ENCODE data around the gene SFMBT1.
A peak's percentile ranks its signal among the peaks of the same experiment; 100 is the strongest.

SFMBT1 gene

GRCh38 chr3:52925405-52926313, 120.2 kb downstream of the SFMBT1 start:
- no peak for DNase-seq (ENCODE audit: low read depth in 4 of 4, low spot score in 1 of 4)

GRCh38 chr3:52923963-52924362, 121.9 kb downstream of the SFMBT1 start:
- DNase-seq (ENCODE audit: low read depth in 4 of 4, low spot score in 1 of 4), result no peak

GRCh38 chr3:52920841-52921240, 125.0 kb downstream of the SFMBT1 start:
- DNase-seq (ENCODE audit: low read depth in 4 of 4, low spot score in 1 of 4), result no peak

GRCh38 chr3:52917044-52917443, 128.8 kb downstream of the SFMBT1 start:
- no peak for DNase-seq (ENCODE audit: low read depth in 4 of 4, low spot score in 1 of 4)

GRCh38 chr3:52915294-52915693, 130.6 kb downstream of the SFMBT1 start:
- DNase-seq (ENCODE audit: low read depth in 4 of 4, low spot score in 1 of 4), result no peak

- DNase-seq (ENCODE audit: low read depth in 4 of 4, low spot score in 1 of 4), result no peak
Measured at GRCh38 chr3:52912885-52913731, 132.8 kb downstream of the SFMBT1 start.

- DNase-seq (ENCODE audit: low read depth in 4 of 4, low spot score in 1 of 4), result no peak
Measured at GRCh38 chr3:52910823-52911222, 135.1 kb downstream of the SFMBT1 start.

- no peak for DNase-seq (ENCODE audit: low read depth in 4 of 4, low spot score in 1 of 4)
Measured at GRCh38 chr3:52907497-52907896, 138.4 kb downstream of the SFMBT1 start.

GRCh38 chr3:52904552-52904951, 141.3 kb downstream of the SFMBT1 start:
- DNase-seq (ENCODE audit: low read depth in 4 of 4, low spot score in 1 of 4), result no peak

GRCh38 chr3:52904000-52904399, 141.9 kb downstream of the SFMBT1 start:
- DNase-seq (ENCODE audit: low read depth in 4 of 4, low spot score in 1 of 4), result no peak

GRCh38 chr3:52897130-52898122, 148.4 kb downstream of the SFMBT1 start, which contains the start of gene STIMATE:
Gene STIMATE, minus strand, starts transcription at chr3:52897548. Its CDS starts 98 bp downstream, at chr3:52897450.
- peak; percentile 50 to 84 (median 70) for DNase-seq (ENCODE audit: low read depth in 4 of 4, low spot score in 1 of 4)

- DNase-seq (ENCODE audit: low read depth in 4 of 4, low spot score in 1 of 4), result no peak
Measured at GRCh38 chr3:52896613-52897012, 149.3 kb downstream of the SFMBT1 start.

GRCh38 chr3:52896151-52896550, 149.7 kb downstream of the SFMBT1 start:
- no peak for DNase-seq (ENCODE audit: low read depth in 4 of 4, low spot score in 1 of 4)

- DNase-seq (ENCODE audit: low read depth in 4 of 4, low spot score in 1 of 4), result peak in 1 of 4 experiments; percentile 34
Measured at GRCh38 chr3:52895418-52895817, 150.5 kb downstream of the SFMBT1 start.

- DNase-seq (ENCODE audit: low read depth in 4 of 4, low spot score in 1 of 4), result no peak
Measured at GRCh38 chr3:52894756-52895155, 151.1 kb downstream of the SFMBT1 start.

- no peak for DNase-seq (ENCODE audit: low read depth in 4 of 4, low spot score in 1 of 4)
Measured at GRCh38 chr3:52893723-52894122, 152.2 kb downstream of the SFMBT1 start.

- DNase-seq (ENCODE audit: low read depth in 4 of 4, low spot score in 1 of 4), result no peak
Measured at GRCh38 chr3:52892625-52893311, 153.1 kb downstream of the SFMBT1 start.

- DNase-seq (ENCODE audit: low read depth in 4 of 4, low spot score in 1 of 4), result no peak
Measured at GRCh38 chr3:52892290-52892624, 153.6 kb downstream of the SFMBT1 start.

GRCh38 chr3:52891615-52892081, 154.2 kb downstream of the SFMBT1 start:
- DNase-seq (ENCODE audit: low read depth in 4 of 4, low spot score in 1 of 4), result no peak

- DNase-seq (ENCODE audit: low read depth in 4 of 4, low spot score in 1 of 4), result peak in 1 of 4 experiments; percentile 42
Measured at GRCh38 chr3:52891164-52891563, 154.7 kb downstream of the SFMBT1 start.

All from stimulated activated CD4-positive, alpha-beta T cell treated with anti-CD3 and anti-CD28 coated beads, Interleukin-1b, Interleukin-23, amount 100 ng/mL, for 24 hours (primary cell).